ENCODE data around the gene SIGLEC5. TPM values are rescaled to one million over a fixed set of nuclear protein-coding genes. Genes with fewer than 3 reads are reported as not detected.

SIGLEC5 gene
- total and polyA plus RNA-seq, 2 of the 8 experiments (the other 6 are each of a cell fraction or from before 2014, with no cell fraction given) = not detected

GRCh38 chr19:51632126-51632525 is 1.9 kb upstream of the SIGLEC5 start:
- DNase-seq (ENCODE audit: low read depth in 1 of 2, low spot score in 2 of 2) = no peak
- no peak overlapping the region for H4K91ac ChIP-seq (replicated peaks; ENCODE audit: insufficient read length, low read length)
- H3K4ac ChIP-seq (replicated peaks; ENCODE audit: insufficient read length, low read depth, low read length) = no peak overlapping the region
- no peak overlapping the region for H3K27ac ChIP-seq (ENCODE audit: low read depth, low read length)
- no peak overlapping the region for H3K14ac ChIP-seq (ENCODE audit: insufficient read length)
- no peak overlapping the region for H2BK120ac ChIP-seq (replicated peaks; ENCODE audit: low read depth, low read length)
- no peak overlapping the region for H2BK20ac ChIP-seq (ENCODE audit: low read length)
- H3K18ac ChIP-seq (ENCODE audit: extremely low read depth, low read length) = no peak overlapping the region
- H4K8ac ChIP-seq (ENCODE audit: extremely low read depth, insufficient read depth, low read length) = no peak overlapping the region
- no peaks in the 10 kb centered on the region; the same call in 1 of the 2 replicates for H3K23me2 ChIP-seq (ENCODE audit: low read depth, low read length)
- no peak for FAIRE-seq
- H3K9ac ChIP-seq (replicated peaks in 1 of 4; ENCODE audit: extremely low read depth in 1 of 4, low read depth in 3 of 4, low read length in 3 of 4) = no peak overlapping the region
- no peak overlapping the region for H2BK15ac ChIP-seq (ENCODE audit: low read length)
- H3K27me3 ChIP-seq (replicated peaks in 1 of 4; ENCODE audit: control insufficient read depth in 3 of 4, extremely low read depth in 1 of 4, insufficient read depth in 3 of 4, low read length in 3 of 4) = no peaks in the 10 kb centered on the region
- TF ChIP-seq POU5F1 (IDR thresholded peaks at IDR 0.05; ENCODE audit: low read depth, low read length) = no peak
- TF ChIP-seq POLR2AphosphoS5 (IDR thresholded peaks at IDR 0.05; ENCODE audit: low read depth, low read length) = no peak
- TF ChIP-seq GTF2F1 (IDR thresholded peaks at IDR 0.05; ENCODE audit: borderline replicate concordance, low read depth, low read length) = no peak
- TF ChIP-seq RAD21 (IDR thresholded peaks at IDR 0.05 in 1 of 2, conservative IDR thresholded peaks at IDR 0.05 in 1 of 2; ENCODE audit: low read depth in 2 of 2, low read length in 2 of 2) = no peak
- no peak for TF ChIP-seq CTBP2 (IDR thresholded peaks at IDR 0.05; ENCODE audit: borderline replicate concordance, insufficient read depth, insufficient read length, low read length)
- H3K23ac ChIP-seq (ENCODE audit: insufficient read length) = no peak overlapping the region
- 81% methylated on average over 4 of the region's 5 CpGs; no CpG with 5 or more reads in 1 of the 2 experiments for WGBS, 2 experiments (ENCODE audit: extremely low coverage in 1 of 2, insufficient coverage in 1 of 2, insufficient read length in 1 of 2, insufficient replicate concordance in 2 of 2, low coverage in 1 of 2, low lambda C conversion rate in 2 of 2, missing lambda C conversion rate in 1 of 2)
- H3K36me3 ChIP-seq (ENCODE audit: control insufficient read depth in 2 of 4, insufficient read depth in 4 of 4, low read length in 3 of 4) = peaks cover 0 to 4% (median 0%) of the 10 kb centered on the region in 4 experiments; a peak in 2 of 8 replicates
- no peaks in the 10 kb centered on the region for H3K4me1 ChIP-seq (replicated peaks in 1 of 4; ENCODE audit: control insufficient read depth in 3 of 4, insufficient read depth in 4 of 4, low read length in 3 of 4)
- H2BK12ac ChIP-seq (ENCODE audit: low read depth, low read length) = no peak overlapping the region
- peaks cover 51 to 67% of the 10 kb centered on the region in 2 experiments for H3K9me3 ChIP-seq (ENCODE audit: insufficient read depth in 2 of 2, low read depth in 1 of 2, low read length in 1 of 2)
- POLR2A ChIA-PET (ENCODE audit: partially characterized antibody) = no interaction called here
- no peak overlapping the region for H4K5ac ChIP-seq (ENCODE audit: insufficient read length, low read depth, low read length)
- H3K4me3 ChIP-seq (ENCODE audit: extremely low read depth in 1 of 4, insufficient read depth in 2 of 4, low read depth in 3 of 4, low read length in 4 of 4) = no peak overlapping the region
- H3K56ac ChIP-seq (replicated peaks; ENCODE audit: insufficient read length, low read depth, low read length) = no peak overlapping the region
- H2AK5ac ChIP-seq (ENCODE audit: low read depth, low read length) = no peak overlapping the region
- H3K79me2 ChIP-seq (ENCODE audit: control insufficient read depth in 1 of 2, insufficient read depth in 2 of 2, low read length in 2 of 2) = no peaks in the 10 kb centered on the region
- CTCF ChIA-PET (ENCODE audit: partially characterized antibody) = interaction anchor here (0.7 kb wide), 1 partner anchor 25 kb away, joined by 3 read pairs; no protein-coding TSS in a partner anchor
- peaks cover 0 to 3% of the 10 kb centered on the region in 2 experiments for H4K20me1 ChIP-seq (replicated peaks in 1 of 2; ENCODE audit: control insufficient read depth in 1 of 2, insufficient read depth in 2 of 2, low read length in 2 of 2)
- H2BK5ac ChIP-seq (ENCODE audit: low read depth, low read length) = no peak overlapping the region
- H2AFZ ChIP-seq (ENCODE audit: low read length) = no peak overlapping the region
- H3K79me1 ChIP-seq (ENCODE audit: low read depth, low read length) = no peaks in the 10 kb centered on the region
- H3K4me2 ChIP-seq (ENCODE audit: insufficient read depth in 1 of 2, low read depth in 2 of 2, low read length in 2 of 2) = no peak overlapping the region
